Left ventricle myocardium inferior (tissue), 1 donor: ENCODE measurements around the gene FAM186B. TPM values are rescaled to one million over a fixed set of nuclear protein-coding genes. Genes with fewer than 3 reads are reported as not detected.
"Not testable (repeated sequence)": the region's sequence is repeated elsewhere in the genome, so short reads cannot be mapped to it uniquely, and the experiment has no call there.

Source experiments
- DNase-seq: peaks from one replicate; pipeline ENCODE4 v3.0.0-alpha.2; 2020
- H3K27ac ChIP-seq: fragments of 200-600 bp; replicated peaks from 2 replicates; pipeline ENCODE4 v1.8.0; 2021
- H3K27me3 ChIP-seq: fragments of 200-600 bp; 2 replicates; pipeline ENCODE4 v1.8.0; 2021; ENCODE audit warnings: low read depth
- H3K36me3 ChIP-seq: fragments of 200-600 bp; 2 replicates; pipeline ENCODE4 v1.8.0; 2021
- H3K4me1 ChIP-seq: fragments of 200-600 bp; 2 replicates; pipeline ENCODE4 v1.8.0; 2021
- H3K4me3 ChIP-seq: fragments of 200-600 bp; 2 replicates; pipeline ENCODE4 v1.8.0; 2021; ENCODE audit warnings: mild to moderate bottlenecking, moderate library complexity
- H3K9me3 ChIP-seq: fragments of 200-600 bp; replicated peaks from 2 replicates; pipeline ENCODE4 v1.8.0; 2021
- intact Hi-C: fragments of 100-400 bp; cut with micrococcal nuclease; formaldehyde crosslinking; loops from one replicate; pipeline ENCODE4 v1.11.0; 2022
- long read RNA-seq: library from polyadenylated mRNA; unstranded; transcript quantifications from one replicate; pipeline ENCODE4 v2.0.0, GENCODE V29; 2021
- total RNA-seq: library from RNA; stranded (reverse); fragmentation: NEBNext Ultra II Directional; extraction: Animal tissue kit (Norgen Biotek cat#: 25700); gene quantifications from one replicate; pipeline ENCODE4 v1.2.1, GENCODE V29; 2021
- TF ChIP-seq, protein P1 (sequence below): fragments of 200-600 bp; IDR thresholded peaks from 2 replicates; pipeline ENCODE4 v1.8.0; 2021; ENCODE audit warnings: antibody characterized with exemption, mild to moderate bottlenecking, borderline replicate concordance
- donor health status: DM: no; HTN: yes; CAD: no; lungs with severe emphysema.

FAM186B gene
- total RNA-seq: 0.33 TPM
- long read RNA-seq: 0 reads

DNA sequence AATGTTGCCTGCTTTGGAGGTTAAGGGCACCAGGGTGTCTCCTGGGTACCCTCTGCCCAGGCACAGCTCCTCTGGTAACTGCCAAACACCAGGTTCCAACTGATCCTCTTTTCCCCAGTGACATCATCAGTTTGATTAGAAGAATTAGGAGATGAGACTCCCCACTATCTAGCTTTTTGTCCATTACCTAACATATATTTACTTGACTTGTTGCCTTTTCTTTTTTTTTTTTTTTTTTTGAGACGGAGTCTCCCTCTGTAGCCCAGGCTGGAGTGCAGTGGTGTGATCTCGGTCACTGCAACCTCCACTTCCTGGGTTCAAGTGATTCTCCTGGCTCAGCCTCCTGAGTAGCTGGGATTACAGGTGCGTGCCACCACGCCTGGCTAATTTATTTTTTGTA is at the start of gene FAM186B:
Gene FAM186B (minus strand): TSS at position 101 of the 400 bp plus-strand sequence. CDS start 162 bp downstream, outside the sequence.
- H3K4me1 ChIP-seq, DNase-seq, H3K27ac ChIP-seq, H3K36me3 ChIP-seq, intact Hi-C loops, H3K27me3 ChIP-seq, H3K9me3 ChIP-seq, H3K4me3 ChIP-seq: not testable (repeated sequence)

- H3K36me3 ChIP-seq: peaks cover 77% of the 10 kb centered on the region
- intact Hi-C loops: no loop called here
- no peaks in the 10 kb centered on the region for H3K27me3 ChIP-seq
- peak overlapping the region; percentile 93 for H3K27ac ChIP-seq
- H3K4me1 ChIP-seq: peaks cover 66% of the 10 kb centered on the region
- no peak for DNase-seq
- H3K9me3 ChIP-seq: no peaks in the 10 kb centered on the region
- H3K4me3 ChIP-seq: no peak overlapping the region
- TF ChIP-seq, protein P1, sequence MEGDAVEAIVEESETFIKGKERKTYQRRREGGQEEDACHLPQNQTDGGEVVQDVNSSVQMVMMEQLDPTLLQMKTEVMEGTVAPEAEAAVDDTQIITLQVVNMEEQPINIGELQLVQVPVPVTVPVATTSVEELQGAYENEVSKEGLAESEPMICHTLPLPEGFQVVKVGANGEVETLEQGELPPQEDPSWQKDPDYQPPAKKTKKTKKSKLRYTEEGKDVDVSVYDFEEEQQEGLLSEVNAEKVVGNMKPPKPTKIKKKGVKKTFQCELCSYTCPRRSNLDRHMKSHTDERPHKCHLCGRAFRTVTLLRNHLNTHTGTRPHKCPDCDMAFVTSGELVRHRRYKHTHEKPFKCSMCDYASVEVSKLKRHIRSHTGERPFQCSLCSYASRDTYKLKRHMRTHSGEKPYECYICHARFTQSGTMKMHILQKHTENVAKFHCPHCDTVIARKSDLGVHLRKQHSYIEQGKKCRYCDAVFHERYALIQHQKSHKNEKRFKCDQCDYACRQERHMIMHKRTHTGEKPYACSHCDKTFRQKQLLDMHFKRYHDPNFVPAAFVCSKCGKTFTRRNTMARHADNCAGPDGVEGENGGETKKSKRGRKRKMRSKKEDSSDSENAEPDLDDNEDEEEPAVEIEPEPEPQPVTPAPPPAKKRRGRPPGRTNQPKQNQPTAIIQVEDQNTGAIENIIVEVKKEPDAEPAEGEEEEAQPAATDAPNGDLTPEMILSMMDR: no peak
Observed at GRCh38 chr12:49654715-49655114, 49.3 kb upstream of the FAM186B start.

GRCh38 chr12:49652921-49653520 is 47.6 kb upstream of the FAM186B start:
- Histone ChIP-seq H3K4me1 (peaks cover 66% of the 10 kb centered on the region), H3K27ac (no peak overlapping the region), H3K27me3 (no peaks in the 10 kb centered on the region), H3K36me3 (peaks cover 81% of the 10 kb centered on the region), H3K4me3 (no peak overlapping the region), H3K9me3 (no peaks in the 10 kb centered on the region)
- TF ChIP-seq, protein P1: no peak
- DNase-seq: no peak
- intact Hi-C loops: no loop called here

GRCh38 chr12:49651855-49652254 is 46.4 kb upstream of the FAM186B start:
- no peaks in the 10 kb centered on the region for H3K9me3 ChIP-seq
- no peak overlapping the region for H3K4me3 ChIP-seq
- no peaks in the 10 kb centered on the region for H3K27me3 ChIP-seq
- DNase-seq: no peak
- H3K36me3 ChIP-seq: peaks cover 74% of the 10 kb centered on the region
- TF ChIP-seq, protein P1: no peak
- H3K27ac ChIP-seq: no peak overlapping the region
- peaks cover 66% of the 10 kb centered on the region for H3K4me1 ChIP-seq
- intact Hi-C loops: no loop called here

- Histone ChIP-seq H3K9me3 (no peaks in the 10 kb centered on the region), H3K4me1 (peaks cover 66% of the 10 kb centered on the region), H3K4me3 (no peak overlapping the region), H3K36me3 (peaks cover 87% of the 10 kb centered on the region), H3K27ac (peak overlapping the region; percentile 9), H3K27me3 (no peaks in the 10 kb centered on the region)
- intact Hi-C loops: no loop called here
- no peak for DNase-seq
- TF ChIP-seq, protein P1: no peak
Observed at GRCh38 chr12:49649892-49650291, 44.5 kb upstream of the FAM186B start.

DNA sequence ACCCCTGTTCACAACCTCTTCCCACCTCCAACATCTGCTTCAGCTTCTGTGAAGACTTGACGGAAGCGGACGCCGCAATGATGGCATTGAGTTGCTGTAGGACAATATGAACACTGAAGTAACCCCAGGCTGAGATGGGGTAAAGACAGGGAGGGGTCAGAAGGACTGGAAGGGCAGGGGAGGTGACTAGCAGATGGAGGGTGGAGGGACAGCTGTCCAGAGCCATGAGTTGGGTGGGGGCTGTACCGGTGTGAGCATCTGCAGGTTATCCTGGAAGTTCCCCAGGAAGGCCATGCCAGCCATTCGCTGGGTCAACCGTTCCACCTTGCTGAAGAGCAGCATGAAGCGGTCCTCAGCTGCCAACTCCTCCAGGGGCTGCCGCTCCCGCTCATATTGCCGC is 44.0 kb upstream of the FAM186B start:
- Histone ChIP-seq H3K27ac (peak overlapping the region; percentile 86), H3K36me3 (peaks cover 88% of the 10 kb centered on the region), H3K9me3 (no peaks in the 10 kb centered on the region), H3K4me3 (no peak overlapping the region), H3K4me1 (peaks cover 66% of the 10 kb centered on the region), H3K27me3 (no peaks in the 10 kb centered on the region)
- intact Hi-C loops: no loop called here
- DNase-seq: no peak
- TF ChIP-seq, protein P1: no peak
